Coronary artery (tissue), 2 donors: Measurements from ENCODE around the gene ABLIM2.

Experiments used
- DNase-seq: peaks from one replicate; pipeline ENCODE4 v3.0.0-alpha.2; 2017; ENCODE audit warnings: low spot score
- H3K27ac ChIP-seq, 2 donors: fragments of 200-600 bp; sonication (generic); one replicate each; pipeline ENCODE4 v1.5.1; 2016 to 2019
- H3K4me3 ChIP-seq: fragments of 200-600 bp; sonication (generic); 2 replicates; pipeline ENCODE4 v1.5.1; 2016; ENCODE audit warnings: mild to moderate bottlenecking, moderate library complexity
- TF ChIP-seq, protein P1 (sequence below): fragments of 200-600 bp; sonication (generic); IDR thresholded peaks from one replicate; pipeline ENCODE4 v1.5.1; 2019; ENCODE audit warnings: antibody characterized with exemption

The ABLIM2 gene

DNA sequence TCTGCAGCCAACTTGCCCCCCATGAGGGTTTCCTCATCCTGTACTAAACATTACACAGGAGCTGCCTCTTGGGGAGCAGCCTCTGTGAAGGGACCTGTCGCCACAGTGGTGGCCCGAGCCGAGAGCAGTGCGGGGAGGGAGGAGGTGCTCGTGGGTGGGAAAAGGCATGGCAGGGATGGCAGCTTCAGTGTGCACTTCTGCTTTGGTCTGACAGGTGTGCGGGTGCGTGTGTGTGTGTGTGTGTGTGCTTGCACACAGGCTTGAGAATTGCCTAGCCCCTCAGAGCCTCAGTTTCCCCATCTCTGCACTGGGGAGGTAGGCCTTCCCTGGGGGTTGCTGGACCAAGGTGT is 44.4 kb upstream of the ABLIM2 start:
- no peak for DNase-seq

DNA sequence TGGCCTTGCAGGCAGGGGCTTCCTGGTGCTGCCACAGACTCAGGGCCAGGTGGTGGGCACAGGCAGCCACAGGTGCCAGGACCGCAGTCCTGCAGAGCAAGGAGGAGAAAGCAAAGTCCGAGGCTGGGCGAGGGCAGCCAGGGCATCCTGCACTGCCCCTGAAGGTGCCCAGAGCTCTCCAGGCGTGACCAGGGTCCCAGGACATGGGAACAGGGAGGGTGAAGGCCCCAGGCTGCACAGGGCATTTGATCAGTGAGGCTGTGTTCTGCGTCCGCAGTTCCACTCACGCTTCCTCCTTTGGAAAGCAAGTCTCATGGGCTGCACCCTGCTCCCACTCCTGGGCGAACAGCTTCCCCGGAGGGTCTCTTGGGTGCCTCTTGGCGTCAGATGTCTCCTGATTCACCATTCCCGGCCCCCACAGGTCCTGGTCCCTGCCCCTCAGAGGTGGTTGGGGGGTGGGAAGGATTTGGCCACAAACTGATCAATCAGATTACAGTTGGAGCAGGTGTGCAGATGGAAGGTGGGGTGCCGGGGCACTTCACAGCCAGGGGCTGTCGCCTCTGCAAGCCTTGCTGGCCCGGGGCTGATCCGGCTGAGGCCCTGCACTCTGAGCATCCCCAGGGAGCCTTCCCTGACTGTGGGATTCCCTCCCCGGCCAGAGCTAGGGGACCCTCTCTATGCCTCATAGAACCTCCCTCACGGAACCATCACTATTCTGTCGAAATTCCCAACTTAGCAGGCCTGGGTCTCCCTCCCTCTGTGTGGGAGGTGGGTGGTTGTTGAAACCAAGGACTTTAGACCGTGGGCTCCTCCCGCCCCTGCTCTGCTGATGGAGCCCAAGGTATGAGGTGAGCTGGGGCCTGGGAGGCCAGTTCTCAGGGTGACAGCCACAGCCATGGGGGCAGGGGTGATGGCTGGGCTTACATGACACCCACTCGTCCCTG is 43.8 kb upstream of the ABLIM2 start:
- DNase-seq = no peak
- no peak overlapping the region for H3K27ac ChIP-seq
- TF ChIP-seq, protein P1, sequence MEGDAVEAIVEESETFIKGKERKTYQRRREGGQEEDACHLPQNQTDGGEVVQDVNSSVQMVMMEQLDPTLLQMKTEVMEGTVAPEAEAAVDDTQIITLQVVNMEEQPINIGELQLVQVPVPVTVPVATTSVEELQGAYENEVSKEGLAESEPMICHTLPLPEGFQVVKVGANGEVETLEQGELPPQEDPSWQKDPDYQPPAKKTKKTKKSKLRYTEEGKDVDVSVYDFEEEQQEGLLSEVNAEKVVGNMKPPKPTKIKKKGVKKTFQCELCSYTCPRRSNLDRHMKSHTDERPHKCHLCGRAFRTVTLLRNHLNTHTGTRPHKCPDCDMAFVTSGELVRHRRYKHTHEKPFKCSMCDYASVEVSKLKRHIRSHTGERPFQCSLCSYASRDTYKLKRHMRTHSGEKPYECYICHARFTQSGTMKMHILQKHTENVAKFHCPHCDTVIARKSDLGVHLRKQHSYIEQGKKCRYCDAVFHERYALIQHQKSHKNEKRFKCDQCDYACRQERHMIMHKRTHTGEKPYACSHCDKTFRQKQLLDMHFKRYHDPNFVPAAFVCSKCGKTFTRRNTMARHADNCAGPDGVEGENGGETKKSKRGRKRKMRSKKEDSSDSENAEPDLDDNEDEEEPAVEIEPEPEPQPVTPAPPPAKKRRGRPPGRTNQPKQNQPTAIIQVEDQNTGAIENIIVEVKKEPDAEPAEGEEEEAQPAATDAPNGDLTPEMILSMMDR = no peak
- peak overlapping the region; percentile 74 for H3K4me3 ChIP-seq

More for the DNA sequence above, 44.4 kb upstream of the ABLIM2 start:
- TF ChIP-seq, protein P1 = no peak
- H3K27ac ChIP-seq = no peak overlapping the region
- H3K4me3 ChIP-seq = no peak overlapping the region

DNA sequence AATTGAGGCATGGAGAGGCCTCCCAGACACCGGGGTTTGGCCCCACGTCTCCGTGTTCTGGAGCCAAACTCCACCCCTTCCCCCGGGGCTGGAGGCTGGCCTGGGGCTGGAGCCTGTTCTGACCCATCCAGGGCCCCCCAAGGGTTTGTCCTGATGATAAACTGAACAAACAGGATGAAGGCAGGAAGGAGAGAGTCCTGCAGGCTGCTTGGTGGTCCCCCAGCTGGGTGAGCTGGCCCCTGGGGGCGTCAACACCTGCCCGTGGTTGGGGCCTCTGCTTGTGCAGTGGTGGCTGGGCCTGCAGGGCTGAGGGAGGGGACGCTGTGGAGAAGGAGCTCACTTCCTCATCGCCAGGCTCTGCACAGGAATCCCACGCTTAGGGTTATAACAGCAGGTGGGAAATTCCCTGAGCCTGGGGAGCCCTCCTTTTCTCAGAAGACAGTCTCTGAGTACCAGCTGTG is 42.7 kb upstream of the ABLIM2 start:
- H3K27ac ChIP-seq = peak overlapping the region in 1 of 2 donors; percentile 90

DNA sequence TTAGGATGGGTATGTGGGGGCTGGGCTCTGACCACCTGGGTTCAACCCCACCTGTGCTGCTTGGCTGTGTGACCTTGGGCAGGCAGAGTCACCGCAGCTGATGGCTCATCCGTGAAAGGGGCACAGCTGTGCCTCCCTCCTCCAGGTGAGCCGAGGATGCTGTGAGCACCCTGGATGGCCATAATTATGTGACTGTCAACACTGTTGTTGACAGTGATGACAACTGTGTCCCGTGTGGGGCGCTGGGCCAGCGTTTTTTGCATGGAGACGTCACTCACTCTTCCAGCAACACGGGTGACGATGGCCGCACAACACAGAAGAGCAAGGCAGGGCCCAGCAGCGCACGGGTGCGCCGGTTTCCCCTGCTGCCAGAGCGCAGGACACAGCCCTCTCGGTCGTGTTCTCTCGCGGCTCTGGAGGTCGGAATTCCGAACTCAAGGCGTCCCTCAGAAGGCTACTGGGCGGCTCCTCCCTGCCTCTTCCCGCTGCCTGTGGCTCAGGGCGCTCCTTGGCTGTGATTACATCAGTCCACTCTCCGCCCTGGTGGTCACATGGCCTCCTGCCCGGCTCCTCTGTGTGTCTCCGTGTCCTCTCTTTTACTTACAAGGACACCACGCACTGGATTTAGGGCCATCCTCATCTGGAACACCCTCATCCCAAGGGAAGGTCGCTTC is 41.8 kb upstream of the ABLIM2 start:
- peak overlapping the region; percentile 58 to 90 for H3K27ac ChIP-seq
- peak overlapping the region; percentile 74 for H3K4me3 ChIP-seq
- DNase-seq = no peak
- TF ChIP-seq, protein P1 = no peak

More for the DNA sequence above, 42.7 kb upstream of the ABLIM2 start:
- TF ChIP-seq, protein P1 = no peak
- H3K4me3 ChIP-seq = peak overlapping the region; percentile 74
- no peak for DNase-seq

DNA sequence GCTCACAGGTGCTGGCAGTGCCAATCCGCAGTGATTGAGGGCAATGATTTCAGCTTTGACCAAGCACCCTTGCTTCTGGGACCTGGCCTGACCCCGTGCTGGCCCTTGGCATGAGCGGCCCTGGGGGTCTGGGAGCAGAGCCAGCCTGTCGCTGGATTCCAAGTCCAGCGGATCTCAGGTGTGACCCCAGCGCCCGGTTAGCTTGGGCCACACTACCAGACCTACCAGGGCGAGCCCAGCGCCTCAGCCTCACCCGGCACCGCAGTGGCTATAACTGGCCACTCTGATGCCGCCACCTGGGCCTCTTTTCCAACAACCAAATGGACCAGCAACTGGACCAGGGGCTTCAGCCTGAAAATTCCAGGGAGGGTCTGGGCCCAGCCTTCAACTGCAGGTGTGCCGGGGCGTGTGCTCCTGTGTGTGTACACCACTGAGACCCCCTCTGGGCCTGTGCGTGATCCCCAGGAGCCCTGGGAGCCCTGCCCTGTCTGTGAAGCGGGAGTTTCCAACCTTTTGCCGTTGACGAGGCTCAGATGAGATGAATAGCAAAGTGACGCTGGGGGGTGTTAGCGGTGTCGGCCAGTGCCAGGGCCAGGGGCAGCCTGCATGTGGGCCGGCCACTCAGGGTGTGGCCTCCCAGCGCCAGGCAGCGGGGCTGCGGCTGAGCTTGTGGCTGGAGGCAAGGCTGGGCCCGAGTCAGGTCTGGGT is 41.1 kb upstream of the ABLIM2 start:
- H3K27ac ChIP-seq = peak overlapping the region; percentile 58 to 90
- peak overlapping the region; percentile 74 for H3K4me3 ChIP-seq
- TF ChIP-seq, protein P1 = no peak
- no peak for DNase-seq

DNA sequence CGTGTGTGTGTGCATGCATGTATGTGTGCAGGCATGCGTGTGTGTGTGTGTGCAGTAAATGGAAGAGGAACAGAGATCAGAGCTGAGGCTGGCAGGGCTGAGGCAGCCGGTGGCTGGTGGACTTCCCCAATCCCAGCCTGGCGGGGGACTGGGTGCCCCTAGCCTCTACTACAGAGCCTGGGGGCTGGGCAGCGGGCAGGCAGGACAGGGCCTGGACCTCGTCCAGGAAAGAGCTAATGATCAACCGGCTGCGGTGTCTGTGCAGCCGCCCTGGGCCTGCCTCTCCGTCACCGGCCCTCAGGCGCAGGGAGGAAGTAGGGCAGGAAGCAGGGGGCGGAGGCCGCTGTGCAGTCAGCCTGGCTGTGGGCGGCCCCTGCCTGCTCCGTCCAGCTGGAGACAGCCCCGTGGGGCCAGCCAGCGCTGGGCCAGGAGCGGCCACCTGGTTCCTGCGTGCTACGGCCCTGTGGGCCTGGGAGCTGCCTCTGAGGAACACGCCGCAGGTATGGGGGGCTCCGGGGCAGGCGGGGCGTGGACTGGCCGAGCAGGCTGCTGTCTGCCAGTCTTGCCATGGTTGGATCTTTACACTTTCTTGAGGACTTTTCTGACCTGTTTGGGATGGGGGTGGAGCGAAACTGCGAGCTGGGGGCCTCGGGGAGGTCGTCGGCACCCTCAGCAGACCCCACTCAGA is 40.4 kb upstream of the ABLIM2 start, which contains the start of gene SH3TC1:
TSS of gene SH3TC1 (plus strand) at position 385 of the 688 bp plus-strand sequence. CDS start 5,905 bp downstream, outside the sequence.
- Histone ChIP-seq H3K4me3 (peak within 1 kb of the TSS; percentile 74), H3K27ac (peak within 1 kb of the TSS; percentile 58 to 90)
- DNase-seq = no peak
- TF ChIP-seq, protein P1 = no peak
